Activated CD4-positive, CD25-positive, alpha-beta regulatory T cell treated with anti-CD3 and anti-CD28 coated beads, Interleukin-2, amount 50 U/mL, for 24 hours (primary cell): Measurements from ENCODE around the gene ALOX5AP.
"Not testable (repeated sequence)": the region's sequence is repeated elsewhere in the genome, so short reads cannot be mapped to it uniquely, and the experiment has no call there.

Experiments
- ATAC-seq, 2 donors: fragments of 150-1000 bp; cut with Tn5 transposase; one replicate each; pipeline ENCODE4 v1.10.0; 2021; ENCODE audit warnings: mild to moderate bottlenecking in 1 of 2, moderate library complexity in 1 of 2

Gene ALOX5AP

DNA sequence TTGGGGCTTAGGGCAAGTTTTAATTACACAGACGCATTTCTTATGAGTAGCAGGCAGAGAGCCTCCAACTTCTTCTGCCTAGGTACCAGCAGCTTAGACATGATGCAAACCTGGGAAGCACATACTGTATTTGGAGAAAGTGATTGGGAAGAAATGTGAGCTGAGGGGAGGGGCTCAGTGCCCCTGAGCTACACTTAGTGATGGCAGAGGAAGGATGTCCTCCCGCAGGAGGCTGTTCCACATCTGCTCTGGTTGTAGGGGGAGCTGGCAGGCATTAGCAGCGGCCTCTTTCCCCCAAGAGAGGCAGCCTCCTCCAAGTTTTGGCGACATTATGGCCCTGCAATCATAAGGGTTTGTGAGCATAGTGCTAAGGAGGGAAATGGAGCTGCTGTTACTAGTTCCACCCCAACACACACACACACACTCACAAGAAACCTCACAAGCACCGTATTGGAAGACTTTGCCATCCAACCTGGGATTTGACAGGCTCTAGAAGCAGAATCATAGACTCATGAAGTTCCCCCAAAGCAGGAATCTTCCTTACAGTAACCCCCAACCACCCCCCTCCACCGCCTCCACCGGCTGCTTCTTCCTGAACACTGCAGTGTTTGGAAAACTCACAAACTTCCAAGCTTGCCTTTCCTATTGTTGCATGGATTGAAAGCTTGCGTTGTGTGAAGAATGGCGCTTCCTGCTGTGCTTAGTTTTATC, 3.3 kb downstream of the ALOX5AP start:
- ATAC-seq, result no peak

DNA sequence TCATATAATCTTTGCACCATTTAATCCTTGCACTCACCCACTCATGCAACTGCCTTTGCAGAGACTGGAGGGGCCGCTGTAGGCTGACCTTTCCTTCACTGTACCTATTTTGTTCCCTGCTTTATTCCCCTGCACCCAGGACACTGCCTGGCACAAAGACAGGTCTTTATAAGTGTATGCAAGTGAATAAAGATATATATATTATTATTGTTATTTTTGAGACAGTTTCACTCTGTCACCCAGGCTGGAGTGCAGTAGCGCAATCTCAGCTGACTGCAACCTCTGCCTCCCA, 3.8 kb downstream of the ALOX5AP start:
- no peak for ATAC-seq

DNA sequence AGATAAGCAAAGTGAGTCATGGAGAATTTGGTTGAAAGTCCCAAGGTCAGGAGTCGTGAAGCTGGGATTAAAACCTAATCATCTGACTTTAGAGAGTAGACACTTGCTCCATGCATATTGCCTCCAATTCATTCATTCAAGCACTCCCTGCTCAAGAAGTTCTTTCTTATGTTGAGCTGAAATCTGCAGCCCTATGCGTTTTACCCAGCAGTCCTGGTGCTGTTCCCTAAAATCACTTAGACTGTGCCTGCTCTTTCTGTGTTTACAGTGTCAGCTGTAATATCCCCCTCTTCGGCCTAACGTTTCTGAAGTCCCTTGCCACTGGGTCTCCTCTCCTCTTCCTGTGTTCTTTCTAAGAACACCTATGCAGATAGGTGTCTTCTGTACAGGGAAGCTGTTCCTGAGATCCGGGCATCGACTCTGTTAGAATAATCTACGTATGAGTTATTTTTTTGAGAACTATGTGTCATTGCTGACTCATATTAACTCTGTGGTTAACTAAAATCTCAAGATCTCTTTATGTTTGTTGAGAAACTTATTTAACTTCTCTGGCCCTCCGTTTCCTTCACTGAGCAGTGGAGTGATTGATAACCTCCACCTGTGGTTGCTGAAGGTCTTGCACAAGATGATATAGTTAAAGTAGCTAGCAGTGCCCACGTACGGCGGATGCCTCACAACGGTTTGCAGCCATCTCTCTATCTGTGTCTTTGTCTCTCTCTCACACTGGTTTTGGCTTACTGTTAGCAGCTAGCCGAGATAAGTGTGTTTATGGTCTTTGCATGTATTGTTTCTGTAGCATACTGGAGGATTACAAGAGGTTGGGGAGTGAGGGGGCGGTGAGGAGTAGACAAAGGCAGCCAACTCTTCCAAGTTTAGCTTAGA, 4.7 kb downstream of the ALOX5AP start:
- peak; percentile 78 to 79 for ATAC-seq

DNA sequence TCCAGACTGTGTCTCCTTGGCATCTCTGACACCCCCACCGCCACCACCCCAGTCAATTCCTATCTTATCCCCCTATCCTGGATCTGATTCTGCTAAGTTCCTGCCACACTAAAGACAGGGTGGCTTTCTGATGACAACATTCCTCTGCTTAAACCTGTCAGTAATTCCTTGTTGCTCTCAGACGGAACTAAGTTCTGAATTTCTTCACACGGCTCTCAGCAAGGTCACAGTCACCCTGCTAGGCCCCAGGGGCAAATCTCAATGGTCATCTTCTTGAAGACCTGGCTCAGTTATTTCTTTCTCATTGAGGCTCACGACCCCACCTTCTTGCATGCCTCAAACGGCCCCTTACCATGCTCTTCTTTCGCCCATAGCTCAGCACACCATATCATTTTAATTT, 7.6 kb downstream of the ALOX5AP start:
- no peak for ATAC-seq

DNA sequence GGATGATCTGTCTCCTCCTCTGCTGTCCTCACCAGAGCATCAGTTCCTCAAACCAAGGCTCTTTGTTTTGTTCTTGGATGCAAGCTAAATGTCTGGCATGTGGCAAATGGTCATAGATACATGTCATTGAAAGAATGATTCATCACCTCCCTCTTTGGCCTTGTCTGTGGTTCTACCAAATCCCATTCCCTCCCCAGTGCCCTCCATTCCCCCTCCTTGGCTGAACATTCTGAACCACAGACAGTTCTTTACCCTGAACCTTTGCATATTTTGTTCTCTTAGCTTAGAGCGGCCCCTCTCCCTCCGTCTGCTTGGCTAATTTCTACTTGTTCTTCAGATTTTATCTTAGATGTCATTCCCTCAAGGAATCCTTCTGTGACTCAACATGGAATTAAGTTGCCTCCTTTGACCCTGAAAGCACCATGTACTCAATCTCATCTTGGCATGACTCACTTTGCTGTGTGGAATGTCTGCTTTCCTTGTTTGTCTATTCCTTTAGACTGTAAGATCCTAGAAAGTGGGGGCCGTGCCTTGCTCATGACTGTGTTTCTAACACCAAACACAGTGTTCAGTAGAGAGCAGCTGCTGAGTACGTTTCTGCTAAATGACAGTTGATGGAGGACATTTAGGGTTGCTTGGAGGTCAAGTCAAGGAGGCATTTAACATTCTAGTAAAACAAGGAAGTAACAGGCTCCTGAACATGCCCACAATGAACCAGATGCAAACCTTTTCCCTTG, 8.1 kb downstream of the ALOX5AP start:
- no peak for ATAC-seq

DNA sequence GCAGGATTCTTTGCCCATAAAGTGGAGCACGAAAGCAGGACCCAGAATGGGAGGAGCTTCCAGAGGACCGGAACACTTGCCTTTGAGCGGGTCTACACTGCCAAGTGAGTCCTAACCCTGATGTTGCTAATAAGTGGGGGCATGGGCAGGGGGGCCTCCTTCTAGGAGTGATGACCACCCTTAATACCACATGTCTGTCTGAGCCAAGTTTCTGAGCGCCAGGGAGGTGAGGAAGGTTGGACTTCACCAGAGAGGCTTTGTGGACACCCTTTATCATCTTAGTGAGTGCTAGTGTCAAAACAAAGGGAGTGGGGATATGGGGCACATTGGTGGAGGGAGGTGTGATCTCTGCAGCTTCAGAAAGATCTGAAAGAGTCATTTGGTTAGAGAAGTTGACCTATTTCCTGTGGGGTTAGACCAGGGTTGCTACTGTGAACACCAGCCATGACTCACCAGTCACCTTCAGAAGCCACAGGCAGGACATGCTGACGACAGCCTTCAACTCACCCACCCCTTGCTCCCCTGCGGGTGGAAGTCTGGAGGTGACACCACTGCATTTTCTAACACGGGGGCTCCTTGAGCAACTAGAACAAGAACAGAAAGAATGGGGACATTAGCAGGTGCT, 8.8 kb downstream of the ALOX5AP start:
- ATAC-seq, result peak; percentile 86 to 87

DNA sequence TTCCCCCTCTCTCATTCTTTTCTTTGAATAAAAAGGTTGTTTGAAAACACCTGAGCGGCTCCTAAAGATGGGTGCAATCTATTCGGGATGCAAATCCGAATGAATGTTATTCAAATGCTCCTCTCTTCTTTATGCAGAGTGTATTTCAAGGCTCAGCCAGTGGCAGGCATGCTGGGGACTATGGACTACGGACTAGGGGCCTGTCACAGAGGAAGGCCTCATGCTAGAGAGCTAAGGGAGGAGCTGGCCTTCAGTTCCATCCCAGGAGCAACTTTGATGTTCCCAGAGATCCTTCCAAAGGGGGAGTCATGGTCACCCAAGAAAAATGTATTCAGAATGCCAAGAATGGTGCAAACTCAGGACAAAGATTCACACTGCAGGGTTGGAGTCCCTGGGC, 9.3 kb downstream of the ALOX5AP start:
- no peak for ATAC-seq

DNA sequence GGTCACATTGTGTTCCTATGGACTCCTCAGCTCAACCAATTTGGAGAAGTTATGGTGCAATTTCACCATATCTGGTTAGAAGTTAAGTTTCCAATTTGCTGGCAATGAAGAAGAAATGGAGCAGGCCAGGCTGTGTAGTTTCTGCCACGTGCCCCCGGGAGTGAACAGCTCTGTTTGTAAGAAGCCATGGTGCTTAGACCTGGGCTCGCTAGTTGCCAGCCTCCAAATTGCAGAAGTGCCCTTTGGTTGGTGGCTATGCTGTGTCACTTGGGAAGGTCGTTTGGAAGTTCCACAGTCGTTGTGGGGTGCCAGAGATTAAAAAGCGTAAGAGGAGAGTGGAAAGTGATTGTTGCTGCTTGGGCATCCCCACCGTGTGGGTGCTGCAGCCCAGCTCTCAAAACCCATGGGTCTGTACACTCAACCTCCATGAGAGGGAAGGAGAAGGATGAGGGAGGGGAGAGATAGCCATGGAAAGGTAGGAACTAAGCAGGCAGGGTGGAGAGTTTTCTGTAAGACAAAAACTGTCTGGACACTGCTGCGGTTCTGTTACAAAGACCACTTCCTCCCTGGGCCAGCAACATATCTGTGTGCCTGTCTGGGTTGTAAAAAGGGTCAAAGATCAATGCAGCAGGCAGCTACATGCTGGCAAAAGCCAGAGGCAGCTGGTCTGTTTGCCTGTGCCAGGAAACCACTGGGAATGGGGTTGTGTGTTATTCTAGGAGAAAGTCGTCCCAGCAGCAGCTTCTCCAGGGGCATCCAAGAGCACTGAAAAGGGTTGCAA, 10.8 kb downstream of the ALOX5AP start:
- no peak for ATAC-seq

DNA sequence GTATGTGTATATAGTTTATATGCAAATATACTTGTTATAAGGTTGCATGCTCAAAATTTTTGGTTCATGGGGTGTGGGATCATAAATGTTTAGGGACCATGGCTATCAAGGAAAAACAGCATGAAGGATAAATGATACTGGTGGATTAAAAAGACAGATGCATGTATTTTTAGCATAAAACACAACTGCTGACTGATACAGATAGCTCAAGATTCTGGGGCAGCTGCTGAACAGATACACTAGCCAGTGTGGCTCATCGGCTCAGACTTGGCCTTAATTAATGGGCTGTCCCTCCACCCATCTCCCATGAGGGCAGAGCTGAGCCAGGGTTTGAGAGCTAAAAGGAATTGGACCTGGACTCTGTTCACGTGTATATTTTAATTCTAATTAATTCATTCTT, 11.4 kb downstream of the ALOX5AP start:
- no peak for ATAC-seq

DNA sequence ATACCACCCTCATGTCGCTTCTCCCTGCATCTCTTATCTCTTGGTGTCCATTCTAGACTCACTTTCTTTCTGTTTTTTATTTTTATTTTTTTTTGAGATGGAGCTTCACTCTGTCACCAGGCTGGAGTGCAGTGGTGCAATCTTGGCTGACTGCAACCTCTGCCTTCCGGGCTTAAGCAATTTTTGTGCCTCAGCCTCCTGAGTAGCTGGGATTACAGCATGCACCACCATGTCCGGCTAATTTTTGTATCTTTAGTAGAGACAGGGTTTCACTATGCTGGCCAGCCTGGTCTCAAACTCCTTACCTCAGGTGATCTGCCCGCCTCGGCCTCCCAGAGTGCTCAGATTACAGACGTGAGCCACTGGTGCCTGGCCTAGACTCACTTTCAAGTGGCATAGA, 12.5 kb downstream of the ALOX5AP start:
- ATAC-seq, result not testable (repeated sequence)

DNA sequence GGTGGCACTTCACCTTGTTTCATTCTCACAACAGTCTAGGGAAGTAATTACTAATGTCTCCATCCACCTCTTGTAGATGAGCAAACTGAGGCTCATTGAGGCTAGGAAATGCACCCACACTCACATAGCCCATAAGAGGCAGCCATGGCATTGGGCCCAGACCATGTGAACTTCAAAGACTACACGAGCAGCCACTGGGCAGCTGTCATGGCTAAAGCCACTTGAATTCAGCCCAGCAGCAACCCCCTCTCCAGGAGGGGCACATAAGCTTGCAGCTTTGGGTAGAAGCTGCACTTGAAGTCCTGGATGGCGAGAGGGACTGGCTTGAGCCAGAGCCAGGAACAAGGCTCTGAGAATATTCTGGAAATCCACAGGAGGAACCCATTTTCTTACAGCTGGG, 13.4 kb downstream of the ALOX5AP start:
- no peak for ATAC-seq

DNA sequence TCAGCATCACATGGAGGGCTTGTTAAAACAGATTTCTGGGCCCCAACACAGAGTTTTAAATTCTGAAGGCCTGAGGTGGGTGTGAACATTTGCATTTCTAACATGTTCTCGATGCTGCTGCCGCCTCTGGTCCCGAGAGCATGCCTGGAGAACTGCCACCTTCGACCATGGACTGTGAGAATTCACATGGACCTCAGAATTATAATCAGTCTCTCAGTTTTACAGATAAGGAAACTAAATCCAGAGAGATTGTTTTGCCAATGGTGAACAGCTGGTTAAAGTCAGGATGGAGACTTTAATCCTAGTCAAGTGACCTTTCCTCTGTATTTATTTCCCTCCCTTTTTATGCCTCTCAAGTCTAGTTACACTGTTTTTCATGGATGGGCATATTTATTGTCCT, 14.7 kb downstream of the ALOX5AP start:
- no peak for ATAC-seq

DNA sequence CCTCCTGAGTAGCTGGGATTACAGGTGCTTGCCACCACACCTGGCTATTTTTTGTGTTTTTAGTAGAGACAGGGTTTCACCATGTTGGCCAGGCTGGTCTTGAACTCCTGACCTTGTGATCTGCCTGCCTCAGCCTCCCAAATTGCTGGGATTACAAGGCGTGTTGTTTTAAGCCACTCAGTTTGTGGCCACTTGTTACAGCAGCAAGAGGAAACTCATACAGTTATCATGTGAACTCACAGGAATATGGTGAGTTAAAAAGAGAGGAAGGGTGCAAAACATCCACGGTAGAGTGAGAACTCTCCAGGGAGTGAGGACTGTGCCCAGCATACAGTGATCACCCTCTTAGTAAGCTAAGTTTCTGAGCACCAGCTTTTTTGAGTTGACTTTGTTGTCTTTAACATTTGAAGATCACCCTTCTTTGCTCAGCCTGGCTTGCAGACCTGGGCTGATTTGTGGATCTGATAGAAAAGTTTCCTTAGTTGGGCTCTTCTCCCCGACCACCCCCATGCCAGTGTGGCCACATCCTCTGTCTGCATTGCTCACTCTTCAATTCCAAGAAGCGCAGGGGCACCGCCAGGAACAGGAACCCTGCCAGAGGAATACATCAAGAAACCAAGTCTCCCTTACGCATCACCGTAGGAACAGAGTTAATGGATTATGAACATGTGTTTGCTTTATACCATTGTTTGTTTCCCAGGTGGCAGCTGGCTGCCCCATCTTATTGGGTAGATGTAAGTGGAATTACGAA, 16.0 kb downstream of the ALOX5AP start:
- ATAC-seq, result no peak

DNA sequence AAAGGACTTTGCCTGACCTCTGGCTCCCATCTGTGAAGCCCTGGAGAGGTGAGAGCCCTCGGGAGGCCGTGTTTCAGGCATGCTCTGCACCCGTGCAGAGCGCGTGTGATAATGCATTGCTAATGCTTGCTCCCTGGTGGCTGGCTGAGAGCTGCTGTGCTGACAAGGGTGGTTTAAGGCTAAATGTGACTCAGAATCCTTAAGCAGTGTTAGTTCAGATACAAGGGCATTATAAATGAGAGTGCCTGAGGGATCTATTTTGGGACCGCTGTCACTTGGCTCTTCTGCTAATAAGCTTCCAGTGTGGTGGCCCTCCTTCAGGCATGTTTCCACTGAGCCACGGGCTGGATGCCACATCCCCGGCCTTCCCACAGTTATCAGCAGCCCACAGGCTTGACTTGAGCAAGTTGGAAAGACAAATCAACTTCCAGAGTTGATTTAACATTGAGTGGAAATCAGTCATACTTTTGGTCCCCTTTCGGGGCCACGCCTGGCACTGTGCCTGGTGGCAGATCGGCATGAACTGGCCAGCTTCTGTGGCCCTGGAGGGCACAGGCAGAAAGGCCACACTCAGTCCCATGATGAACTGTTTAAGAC, 17.0 kb downstream of the ALOX5AP start:
- ATAC-seq, result no peak

DNA sequence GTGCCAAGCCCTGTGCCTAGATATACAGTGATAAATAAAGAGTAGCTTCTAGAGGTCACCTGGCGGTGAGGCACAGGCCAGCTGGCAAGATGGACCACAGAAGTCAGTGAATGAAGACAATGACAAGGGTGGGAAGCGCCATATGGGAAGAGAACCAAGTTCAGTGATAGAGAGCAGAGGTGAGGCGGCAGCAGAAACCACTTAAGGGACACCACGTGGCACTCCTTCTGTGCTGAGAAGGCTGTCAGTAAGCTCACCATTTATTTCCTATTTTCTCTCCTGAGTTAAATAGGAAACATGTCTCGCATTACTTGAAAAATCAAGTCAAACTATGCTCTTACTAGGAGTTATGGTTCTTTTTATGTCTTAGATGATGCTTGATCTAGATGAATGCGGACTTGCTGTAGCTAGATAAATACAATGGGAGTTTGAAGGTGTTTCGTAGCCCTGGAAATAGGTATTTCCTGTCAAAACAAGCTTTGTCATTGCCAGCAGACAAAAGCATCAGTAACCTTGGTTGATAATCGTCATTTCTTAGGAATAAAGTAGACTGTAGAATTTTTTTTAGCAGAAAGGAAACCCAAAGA, 17.8 kb downstream of the ALOX5AP start:
- ATAC-seq, result no peak

DNA sequence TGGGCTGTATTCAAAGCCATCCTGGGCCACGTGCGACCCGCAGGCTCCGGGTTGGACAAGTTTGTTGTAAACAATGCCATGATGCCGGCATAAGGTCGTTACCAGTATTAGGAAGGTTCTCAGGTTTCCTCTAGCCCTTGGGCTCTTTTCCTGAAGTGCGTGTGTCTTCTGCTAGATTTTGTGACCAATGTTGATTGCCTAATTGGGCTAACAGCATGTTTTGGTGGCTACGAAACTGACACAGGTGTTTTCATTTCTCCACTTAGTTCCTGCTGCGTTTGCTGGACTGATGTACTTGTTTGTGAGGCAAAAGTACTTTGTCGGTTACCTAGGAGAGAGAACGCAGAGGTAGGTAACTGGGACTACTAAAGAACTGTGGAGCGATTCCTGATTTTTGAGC, 20.3 kb downstream of the ALOX5AP start:
- no peak for ATAC-seq

DNA sequence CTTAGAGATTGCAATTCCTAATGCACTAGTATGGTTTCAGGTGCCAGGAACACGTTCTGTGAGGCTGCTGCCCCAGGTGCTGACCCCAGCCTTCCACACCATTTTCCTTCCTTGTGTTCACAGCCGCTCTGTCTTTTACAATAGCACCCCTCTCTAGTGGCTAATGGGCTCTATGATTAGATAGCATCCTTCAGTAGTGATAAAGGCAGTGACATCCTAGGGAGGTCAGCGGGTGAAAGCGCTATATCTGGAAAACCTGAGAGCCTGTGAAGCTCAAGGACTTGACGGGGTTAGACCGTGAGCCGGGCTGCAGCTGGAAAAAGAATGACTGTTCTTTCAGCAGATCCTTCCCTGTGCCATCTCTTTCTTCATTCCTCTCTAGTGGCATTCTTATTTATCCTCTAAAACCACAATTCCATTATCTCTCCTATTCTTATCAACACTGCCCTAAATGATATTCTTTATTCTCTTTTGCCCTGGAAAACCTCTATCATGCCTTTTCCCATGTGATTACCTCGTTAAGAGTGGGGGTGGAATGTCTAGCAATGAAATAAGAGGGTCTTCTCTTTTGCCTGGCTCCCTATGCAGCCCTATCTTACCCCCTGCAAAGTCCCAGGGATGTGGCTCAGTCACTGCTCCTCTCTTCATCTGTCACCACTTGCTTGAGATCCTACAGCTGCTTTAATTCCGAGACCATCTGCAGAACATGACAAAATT, 21.8 kb downstream of the ALOX5AP start:
- ATAC-seq, result no peak

DNA sequence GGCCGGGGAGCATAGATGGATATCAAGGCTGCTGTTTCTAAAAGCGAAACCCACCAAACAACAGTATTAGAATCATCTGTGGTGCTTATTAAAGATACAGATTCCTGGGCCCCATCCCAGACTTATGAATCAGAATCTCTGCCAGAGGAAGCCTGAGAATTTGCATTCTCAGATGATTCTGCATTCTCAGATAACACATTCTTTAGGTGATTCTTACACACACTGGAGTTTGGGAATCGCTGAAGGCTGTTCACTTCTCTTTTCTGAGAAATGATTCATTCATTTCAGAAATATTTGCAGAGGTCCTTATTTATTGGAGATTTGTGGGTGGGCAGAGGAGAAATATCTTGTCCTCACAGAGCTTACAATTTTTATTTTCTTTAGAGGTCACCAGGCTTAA, 24.4 kb downstream of the ALOX5AP start:
- no peak for ATAC-seq

DNA sequence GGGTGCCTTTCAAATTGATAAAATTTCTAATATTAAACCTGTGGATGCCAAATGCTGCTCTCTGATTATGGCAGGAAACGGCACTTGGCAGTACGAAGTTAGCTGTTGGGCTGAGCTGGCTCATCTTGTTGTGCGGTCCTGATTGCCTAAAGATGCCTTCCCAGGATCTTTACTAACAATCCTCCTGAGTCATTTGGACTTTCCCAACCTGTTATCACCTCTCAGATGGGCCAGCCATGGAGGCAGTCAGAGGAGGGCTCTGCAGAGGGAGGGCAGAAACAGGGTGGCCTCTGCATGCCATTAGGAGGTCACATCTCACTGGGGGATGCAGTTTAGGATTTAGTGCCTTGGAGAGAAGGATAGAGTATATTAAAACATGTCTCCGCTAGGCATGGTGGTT, 27.3 kb downstream of the ALOX5AP start:
- no peak for ATAC-seq

DNA sequence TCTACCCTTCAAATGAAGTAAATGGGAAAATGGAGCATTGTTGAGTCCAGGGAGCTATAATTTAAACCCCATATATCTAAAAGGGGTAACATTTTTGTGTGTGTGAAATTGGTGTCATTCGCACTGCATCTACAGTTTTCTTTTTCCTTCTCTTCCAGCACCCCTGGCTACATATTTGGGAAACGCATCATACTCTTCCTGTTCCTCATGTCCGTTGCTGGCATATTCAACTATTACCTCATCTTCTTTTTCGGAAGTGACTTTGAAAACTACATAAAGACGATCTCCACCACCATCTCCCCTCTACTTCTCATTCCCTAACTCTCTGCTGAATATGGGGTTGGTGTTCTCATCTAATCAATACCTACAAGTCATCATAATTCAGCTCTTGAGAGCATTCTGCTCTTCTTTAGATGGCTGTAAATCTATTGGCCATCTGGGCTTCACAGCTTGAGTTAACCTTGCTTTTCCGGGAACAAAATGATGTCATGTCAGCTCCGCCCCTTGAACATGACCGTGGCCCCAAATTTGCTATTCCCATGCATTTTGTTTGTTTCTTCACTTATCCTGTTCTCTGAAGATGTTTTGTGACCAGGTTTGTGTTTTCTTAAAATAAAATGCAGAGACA, 28.6 kb downstream of the ALOX5AP start:
- no peak for ATAC-seq
